Ishikawa (cell line): ENCODE results near the gene MED13L.
A peak's percentile ranks its signal among the peaks of the same experiment; 100 is the strongest.

Source experiments
- CEBPB ChIP-seq: IDR thresholded peaks from 2 replicates; pipeline ENCODE4 v1.6.1; 2012
- CREB1 ChIP-seq: IDR thresholded peaks from 2 replicates; pipeline ENCODE4 v1.6.1; 2012; ENCODE audit warnings: low read depth
- EGR1 ChIP-seq: IDR thresholded peaks from 2 replicates; pipeline ENCODE4 v1.6.1; 2012
- EP300 ChIP-seq: IDR thresholded peaks from 2 replicates; pipeline ENCODE4 v1.6.1; 2012; ENCODE audit warnings: borderline replicate concordance
- FOXM1 ChIP-seq: IDR thresholded peaks from 2 replicates; pipeline ENCODE4 v1.6.1; 2012; ENCODE audit warnings: low read depth, borderline replicate concordance
- NFIC ChIP-seq: IDR thresholded peaks from 2 replicates; pipeline ENCODE4 v1.6.1; 2012
- RAD21 ChIP-seq: IDR thresholded peaks from 2 replicates; pipeline ENCODE4 v1.6.1; 2012; ENCODE audit warnings: low read depth
- TAF1 ChIP-seq: IDR thresholded peaks from 2 replicates; pipeline ENCODE4 v1.6.1; 2012; ENCODE audit warnings: low read depth, mild to moderate bottlenecking
- TCF12 ChIP-seq: IDR thresholded peaks from 2 replicates; pipeline ENCODE4 v1.6.1; 2012; ENCODE audit warnings: low read depth
- TEAD4 ChIP-seq: IDR thresholded peaks from 2 replicates; pipeline ENCODE4 v1.6.1; 2012
- YY1 ChIP-seq: IDR thresholded peaks from 2 replicates; pipeline ENCODE4 v1.6.1; 2012; ENCODE audit warnings: low read depth
- ZBTB7A ChIP-seq: IDR thresholded peaks from 2 replicates; pipeline ENCODE4 v1.6.1; 2012; ENCODE audit warnings: low read depth
- TF ChIP-seq, protein P1 (sequence below): IDR thresholded peaks from 2 replicates; pipeline ENCODE4 v1.6.1; 2012
- TF ChIP-seq, protein P2 (sequence below): IDR thresholded peaks from 2 replicates; pipeline ENCODE4 v1.6.1; 2012; ENCODE audit warnings: low read depth, mild to moderate bottlenecking
- TF ChIP-seq, protein P3 (sequence below): IDR thresholded peaks from 2 replicates; pipeline ENCODE4 v1.6.1; 2012

MED13L gene

DNA sequence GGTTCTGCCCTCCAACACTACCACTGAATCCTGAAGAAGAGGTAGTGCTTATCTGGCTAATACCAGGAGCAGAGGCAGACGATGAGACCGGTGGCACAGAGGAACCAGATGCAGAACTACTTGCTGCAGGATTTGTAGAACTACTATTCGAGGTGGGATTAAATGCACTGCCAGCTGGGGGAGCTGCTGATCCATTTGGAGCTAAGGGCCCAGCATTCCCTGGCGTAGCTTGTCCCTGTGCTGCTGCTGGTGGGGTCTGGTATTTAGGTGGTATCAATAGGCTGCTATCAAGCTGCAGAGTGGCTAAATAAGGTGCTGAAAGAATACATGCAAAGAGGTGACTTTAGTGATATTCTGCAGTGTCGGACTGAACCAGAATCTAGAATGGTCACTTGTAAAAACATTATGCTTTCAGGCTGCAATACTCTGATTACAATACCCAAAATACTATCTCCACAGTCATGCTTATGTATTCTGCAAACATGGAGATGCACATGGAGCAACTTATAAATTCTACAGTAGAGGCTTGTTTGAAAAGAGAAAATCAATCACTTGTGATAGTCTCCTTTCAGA is 294.2 kb downstream of the MED13L start:
- TF ChIP-seq CREB1 = no peak
- peak; percentile 57 for TF ChIP-seq RAD21

DNA sequence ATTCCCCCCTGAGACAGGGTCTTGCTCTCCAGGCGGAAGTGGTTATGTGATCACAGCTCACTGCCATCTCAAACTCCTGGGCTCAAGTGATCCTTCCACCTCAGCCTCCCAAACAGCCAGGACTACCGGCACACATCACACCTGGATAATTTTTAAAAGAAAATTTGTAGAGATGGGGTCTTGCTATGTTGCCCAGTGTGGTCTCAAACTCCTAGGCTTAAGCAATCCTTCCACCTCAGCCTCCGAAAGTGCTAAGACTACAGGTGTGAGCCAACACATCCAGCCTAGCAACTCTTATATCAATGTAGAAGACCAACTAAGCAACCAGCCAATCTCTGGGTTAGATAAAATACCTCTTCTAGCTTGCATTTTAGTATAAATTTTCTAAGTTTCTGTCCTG is 297.2 kb downstream of the MED13L start:
- TF ChIP-seq EP300 (no peak), YY1 (no peak), ZBTB7A (no peak), CEBPB (no peak), EGR1 (no peak), CREB1 (no peak), NFIC (no peak), RAD21 (no peak), FOXM1 (no peak), TEAD4 (no peak), TCF12 (no peak), TAF1 (no peak)
- TF ChIP-seq, protein P1, sequence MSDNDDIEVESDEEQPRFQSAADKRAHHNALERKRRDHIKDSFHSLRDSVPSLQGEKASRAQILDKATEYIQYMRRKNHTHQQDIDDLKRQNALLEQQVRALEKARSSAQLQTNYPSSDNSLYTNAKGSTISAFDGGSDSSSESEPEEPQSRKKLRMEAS = no peak
- TF ChIP-seq, protein P2, sequence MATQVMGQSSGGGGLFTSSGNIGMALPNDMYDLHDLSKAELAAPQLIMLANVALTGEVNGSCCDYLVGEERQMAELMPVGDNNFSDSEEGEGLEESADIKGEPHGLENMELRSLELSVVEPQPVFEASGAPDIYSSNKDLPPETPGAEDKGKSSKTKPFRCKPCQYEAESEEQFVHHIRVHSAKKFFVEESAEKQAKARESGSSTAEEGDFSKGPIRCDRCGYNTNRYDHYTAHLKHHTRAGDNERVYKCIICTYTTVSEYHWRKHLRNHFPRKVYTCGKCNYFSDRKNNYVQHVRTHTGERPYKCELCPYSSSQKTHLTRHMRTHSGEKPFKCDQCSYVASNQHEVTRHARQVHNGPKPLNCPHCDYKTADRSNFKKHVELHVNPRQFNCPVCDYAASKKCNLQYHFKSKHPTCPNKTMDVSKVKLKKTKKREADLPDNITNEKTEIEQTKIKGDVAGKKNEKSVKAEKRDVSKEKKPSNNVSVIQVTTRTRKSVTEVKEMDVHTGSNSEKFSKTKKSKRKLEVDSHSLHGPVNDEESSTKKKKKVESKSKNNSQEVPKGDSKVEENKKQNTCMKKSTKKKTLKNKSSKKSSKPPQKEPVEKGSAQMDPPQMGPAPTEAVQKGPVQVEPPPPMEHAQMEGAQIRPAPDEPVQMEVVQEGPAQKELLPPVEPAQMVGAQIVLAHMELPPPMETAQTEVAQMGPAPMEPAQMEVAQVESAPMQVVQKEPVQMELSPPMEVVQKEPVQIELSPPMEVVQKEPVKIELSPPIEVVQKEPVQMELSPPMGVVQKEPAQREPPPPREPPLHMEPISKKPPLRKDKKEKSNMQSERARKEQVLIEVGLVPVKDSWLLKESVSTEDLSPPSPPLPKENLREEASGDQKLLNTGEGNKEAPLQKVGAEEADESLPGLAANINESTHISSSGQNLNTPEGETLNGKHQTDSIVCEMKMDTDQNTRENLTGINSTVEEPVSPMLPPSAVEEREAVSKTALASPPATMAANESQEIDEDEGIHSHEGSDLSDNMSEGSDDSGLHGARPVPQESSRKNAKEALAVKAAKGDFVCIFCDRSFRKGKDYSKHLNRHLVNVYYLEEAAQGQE = no peak
- TF ChIP-seq, protein P3, sequence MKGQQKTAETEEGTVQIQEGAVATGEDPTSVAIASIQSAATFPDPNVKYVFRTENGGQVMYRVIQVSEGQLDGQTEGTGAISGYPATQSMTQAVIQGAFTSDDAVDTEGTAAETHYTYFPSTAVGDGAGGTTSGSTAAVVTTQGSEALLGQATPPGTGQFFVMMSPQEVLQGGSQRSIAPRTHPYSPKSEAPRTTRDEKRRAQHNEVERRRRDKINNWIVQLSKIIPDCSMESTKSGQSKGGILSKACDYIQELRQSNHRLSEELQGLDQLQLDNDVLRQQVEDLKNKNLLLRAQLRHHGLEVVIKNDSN = no peak

DNA sequence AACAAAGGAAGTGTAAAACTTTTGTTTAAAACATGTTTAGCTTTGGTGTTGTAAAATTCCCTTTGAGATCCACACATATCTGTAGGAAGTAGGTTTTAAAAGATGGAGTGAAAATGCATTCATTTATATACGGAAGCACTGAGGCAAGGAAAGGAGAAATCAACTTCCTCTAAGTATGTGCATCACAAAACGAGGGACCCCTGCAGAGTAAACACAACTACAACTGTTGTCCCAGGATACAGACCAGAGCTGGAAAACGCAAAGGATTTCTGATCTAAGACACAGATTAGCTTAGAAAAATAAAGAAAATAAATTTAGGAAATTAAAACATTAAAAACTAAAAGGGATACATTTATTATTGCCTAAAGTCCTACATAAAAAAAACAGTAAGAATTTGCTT is 297.6 kb downstream of the MED13L start:
- TF ChIP-seq CEBPB (no peak), RAD21 (no peak), ZBTB7A (no peak), TEAD4 (no peak), FOXM1 (no peak), YY1 (no peak), TAF1 (no peak), TCF12 (no peak)
- TF ChIP-seq, protein P1 = no peak
- TF ChIP-seq, protein P2 = no peak

DNA sequence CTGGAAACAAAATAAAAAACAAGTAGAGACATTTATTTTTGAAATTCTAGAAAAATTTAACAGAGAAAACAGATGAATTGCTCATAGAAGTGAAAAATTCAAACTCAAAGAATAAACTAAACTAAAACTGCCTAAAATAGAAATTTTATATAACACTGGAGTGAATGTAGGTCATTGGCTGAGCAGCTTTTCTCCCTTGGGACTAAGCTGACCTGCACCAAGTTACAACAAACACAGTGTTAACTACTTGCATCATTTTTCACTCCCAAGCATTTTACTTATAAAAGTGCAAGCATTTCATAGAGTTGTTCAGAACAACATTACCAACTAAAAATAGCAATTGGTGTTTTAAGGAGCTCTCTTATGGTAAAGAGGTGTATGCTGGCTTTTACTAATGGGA is 298.1 kb downstream of the MED13L start:
- TF ChIP-seq, protein P2 = no peak
- TF ChIP-seq, protein P3 = no peak
- no peak for TF ChIP-seq ZBTB7A
- TF ChIP-seq EGR1 = no peak
- no peak for TF ChIP-seq EP300
- no peak for TF ChIP-seq RAD21
- TF ChIP-seq TEAD4 = no peak
- TF ChIP-seq, protein P1 = no peak
- TF ChIP-seq NFIC = no peak
- no peak for TF ChIP-seq FOXM1
- no peak for TF ChIP-seq CEBPB
- TF ChIP-seq TAF1 = no peak
- TF ChIP-seq CREB1 = no peak
- no peak for TF ChIP-seq TCF12
- TF ChIP-seq YY1 = no peak
